Esophagus muscularis mucosa (tissue), 3 donors: ENCODE data around the gene PHC2.

Experiments used
- CTCF ChIP-seq, 3 experiments: fragments of 200-600 bp in 2 of 3; fragments of 450-650 bp in 1 of 3; sonication (generic) in 2 of 3; IDR thresholded peaks; one replicate each; pipeline ENCODE4 v1.5.1; 2017 to 2019; ENCODE audit warnings: antibody characterized with exemption in 3 of 3, mild to moderate bottlenecking in 2 of 3, moderate library complexity in 1 of 3
- EP300 ChIP-seq: sonication (generic); formaldehyde crosslinking; IDR thresholded peaks from one replicate; pipeline ENCODE4 v1.6.1; 2017; ENCODE audit warnings: antibody characterized with exemption

DNA sequence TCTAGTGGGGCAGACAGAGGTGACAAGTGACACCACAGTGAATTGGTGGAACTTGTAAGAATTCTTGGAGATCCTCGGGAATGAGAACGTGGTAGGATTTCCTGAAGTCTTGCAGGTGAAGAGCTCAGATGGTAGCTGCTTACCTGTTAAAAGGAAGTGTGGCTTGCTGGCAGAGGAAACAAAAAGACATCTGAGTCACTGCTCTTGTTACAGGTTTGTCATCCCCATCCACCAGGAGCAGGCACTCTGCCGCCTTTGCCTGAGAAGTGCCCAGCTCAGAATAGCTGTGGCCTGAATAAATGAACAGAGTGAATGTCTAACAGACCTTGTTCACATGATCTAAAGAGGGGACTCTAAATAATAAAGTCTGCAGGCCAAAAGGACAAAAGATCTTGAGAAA lies 29.2 kb upstream of the PHC2 start:
- no peak for TF ChIP-seq CTCF (IDR thresholded peaks at IDR 0.05)
- no peak for TF ChIP-seq EP300
